Panc1 (cell line): ENCODE results near the gene STK24.

Source experiments
- SIN3A ChIP-seq: IDR thresholded peaks from 2 replicates; pipeline ENCODE4 v1.6.1; 2012; ENCODE audit warnings: low read depth, mild to moderate bottlenecking, low read length, moderate library complexity, borderline replicate concordance; ENCODE audit not compliant: insufficient read depth
- TF ChIP-seq, protein P1 (sequence below): fragments of 450-650 bp; IDR thresholded peaks from 2 replicates; pipeline ENCODE4 v1.5.1; 2017; ENCODE audit warnings: mild to moderate bottlenecking

DNA sequence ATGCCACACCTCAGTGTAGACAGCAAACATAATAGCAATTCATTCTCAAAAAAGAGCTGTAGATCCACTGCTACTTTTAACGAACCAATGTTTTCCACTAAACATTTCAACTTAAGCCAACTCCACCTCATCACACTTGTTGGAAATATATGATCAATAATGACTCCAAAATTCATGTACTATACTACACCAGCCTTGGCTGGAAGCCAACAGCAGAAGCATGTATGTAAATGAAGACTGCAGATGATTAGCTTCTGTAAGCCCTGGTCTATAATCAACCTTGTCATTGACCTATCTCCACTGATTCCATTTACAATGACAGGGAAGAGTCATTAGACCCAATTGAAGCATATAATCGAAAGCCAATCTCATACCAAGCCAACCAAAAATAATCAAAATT is 71.7 kb downstream of the STK24 start:
- TF ChIP-seq, protein P1, sequence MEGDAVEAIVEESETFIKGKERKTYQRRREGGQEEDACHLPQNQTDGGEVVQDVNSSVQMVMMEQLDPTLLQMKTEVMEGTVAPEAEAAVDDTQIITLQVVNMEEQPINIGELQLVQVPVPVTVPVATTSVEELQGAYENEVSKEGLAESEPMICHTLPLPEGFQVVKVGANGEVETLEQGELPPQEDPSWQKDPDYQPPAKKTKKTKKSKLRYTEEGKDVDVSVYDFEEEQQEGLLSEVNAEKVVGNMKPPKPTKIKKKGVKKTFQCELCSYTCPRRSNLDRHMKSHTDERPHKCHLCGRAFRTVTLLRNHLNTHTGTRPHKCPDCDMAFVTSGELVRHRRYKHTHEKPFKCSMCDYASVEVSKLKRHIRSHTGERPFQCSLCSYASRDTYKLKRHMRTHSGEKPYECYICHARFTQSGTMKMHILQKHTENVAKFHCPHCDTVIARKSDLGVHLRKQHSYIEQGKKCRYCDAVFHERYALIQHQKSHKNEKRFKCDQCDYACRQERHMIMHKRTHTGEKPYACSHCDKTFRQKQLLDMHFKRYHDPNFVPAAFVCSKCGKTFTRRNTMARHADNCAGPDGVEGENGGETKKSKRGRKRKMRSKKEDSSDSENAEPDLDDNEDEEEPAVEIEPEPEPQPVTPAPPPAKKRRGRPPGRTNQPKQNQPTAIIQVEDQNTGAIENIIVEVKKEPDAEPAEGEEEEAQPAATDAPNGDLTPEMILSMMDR: no peak
- no peak for TF ChIP-seq SIN3A
